HepG2 (cell line): ENCODE results near the gene PLEKHA6.

ENCODE experiments used
- U2AF1 ChIP-seq: fragments of 200-400 bp; formaldehyde crosslinking; optimal IDR thresholded peaks from 2 replicates; pipeline ENCODE3; 2017; ENCODE audit warnings: mild to moderate bottlenecking, low read depth, low read length
- ZBTB34 ChIP-seq: sonication (generic); formaldehyde crosslinking; IDR thresholded peaks from 2 replicates; pipeline ENCODE4 v1.8.0; 2022; ENCODE audit warnings: mild to moderate bottlenecking, missing genetic modification reagents

GRCh38 chr1:204408602-204409001, 48.9 kb upstream of the PLEKHA6 start:
- TF ChIP-seq ZBTB34 (CRISPR knock-in tag), result no peak
- no peak for TF ChIP-seq U2AF1
